ENCODE data around the gene TWF1. TPM values are rescaled to one million over a fixed set of nuclear protein-coding genes. Genes with fewer than 3 reads are reported as not detected.
"Not testable (repeated sequence)": the region's sequence is repeated elsewhere in the genome, so short reads cannot be mapped to it uniquely, and the experiment has no call there.

TWF1 gene
- total and polyA plus RNA-seq, 4 donors = 33.1 to 80.1 (median 48.7) TPM

GRCh38 chr12:43848226-43848507, 42.0 kb upstream of the TWF1 start:
- 78 to 90% methylated on average over 4 of the region's 4 CpGs for WGBS, 2 donors
- no peak for DNase-seq

GRCh38 chr12:43847425-43848225, 41.5 kb upstream of the TWF1 start:
- H3K9me3 ChIP-seq (ENCODE audit: control insufficient read depth in 4 of 4, insufficient read depth in 3 of 4, low read length in 3 of 4); DNase-seq; H3K27me3 ChIP-seq (ENCODE audit: control insufficient read depth in 3 of 3, insufficient read depth in 3 of 3, low read length in 2 of 3); H3K4me3 ChIP-seq; H3K27ac ChIP-seq (ENCODE audit: low read depth in 1 of 2, low read length in 1 of 2); ATAC-seq (ENCODE audit: insufficient read depth, low FRiP score); H3K9ac ChIP-seq (ENCODE audit: insufficient read depth in 1 of 2, low read length in 2 of 2); H3K36me3 ChIP-seq (ENCODE audit: control insufficient read depth in 4 of 4, insufficient read depth in 4 of 4, low read length in 4 of 4); H3K4me1 ChIP-seq (ENCODE audit: control insufficient read depth in 5 of 5, insufficient read depth in 5 of 5, low read length in 5 of 5): not testable (repeated sequence)
- 78 to 81% methylated on average over 4 of the region's 4 CpGs for WGBS, 2 donors

More at GRCh38 chr12:43848226-43848507, 42.0 kb upstream of the TWF1 start:
- Histone ChIP-seq H3K4me3 (no peak overlapping the region), H3K9me3 (ENCODE audit: control insufficient read depth in 4 of 4, insufficient read depth in 3 of 4, low read length in 3 of 4) (no peaks in the 10 kb centered on the region), H3K4me1 (ENCODE audit: control insufficient read depth in 5 of 5, insufficient read depth in 5 of 5, low read length in 5 of 5) (no peaks in the 10 kb centered on the region), H3K9ac (ENCODE audit: insufficient read depth in 1 of 2, low read length in 2 of 2) (no peak overlapping the region), H3K27ac (ENCODE audit: low read depth in 1 of 2, low read length in 1 of 2) (no peak overlapping the region), H3K36me3 (ENCODE audit: control insufficient read depth in 4 of 4, insufficient read depth in 4 of 4, low read length in 4 of 4) (no peaks in the 10 kb centered on the region), H3K27me3 (ENCODE audit: control insufficient read depth in 3 of 3, insufficient read depth in 3 of 3, low read length in 2 of 3) (no peaks in the 10 kb centered on the region)
- TF ChIP-seq CTCF (IDR thresholded peaks at IDR 0.05; ENCODE audit: control extremely low read depth, extremely low read depth) = no peak
- ATAC-seq (ENCODE audit: insufficient read depth, low FRiP score) = no peak

- no peak overlapping the region for H3K9ac ChIP-seq (ENCODE audit: insufficient read depth in 1 of 2, low read length in 2 of 2)
- no peak for DNase-seq
- 79 to 83% methylated on average over 1 of the region's 1 CpG for WGBS, 2 donors
These were observed 36.1 kb upstream of the TWF1 start for GRCh38 chr12:43842259-43842658.

GRCh38 chr12:43841253-43841652, 35.1 kb upstream of the TWF1 start:
- Histone ChIP-seq H3K4me1 (ENCODE audit: control insufficient read depth in 5 of 5, insufficient read depth in 5 of 5, low read length in 5 of 5) (peaks cover 0 to 8% (median 4%) of the 10 kb centered on the region in 5 donors), H3K9me3 (ENCODE audit: control insufficient read depth in 4 of 4, insufficient read depth in 3 of 4, low read length in 3 of 4) (no peaks in the 10 kb centered on the region), H3K9ac (ENCODE audit: insufficient read depth in 1 of 2, low read length in 2 of 2) (no peak overlapping the region), H3K27ac (ENCODE audit: low read depth in 1 of 2, low read length in 1 of 2) (no peak overlapping the region), H3K4me3 (no peak overlapping the region), H3K27me3 (ENCODE audit: control insufficient read depth in 3 of 3, insufficient read depth in 3 of 3, low read length in 2 of 3) (no peaks in the 10 kb centered on the region), H3K36me3 (ENCODE audit: control insufficient read depth in 4 of 4, insufficient read depth in 4 of 4, low read length in 4 of 4) (no peaks in the 10 kb centered on the region)
- WGBS, 2 donors = 77 to 92% methylated on average over 3 of the region's 3 CpGs
- DNase-seq = peak in 2 of 3 donors; percentile 12 to 41
- no peak for TF ChIP-seq CTCF (IDR thresholded peaks at IDR 0.05; ENCODE audit: control extremely low read depth, extremely low read depth)
- ATAC-seq (ENCODE audit: insufficient read depth, low FRiP score) = no peak

More at GRCh38 chr12:43842259-43842658, 36.1 kb upstream of the TWF1 start:
- no peaks in the 10 kb centered on the region for H3K27me3 ChIP-seq (ENCODE audit: control insufficient read depth in 3 of 3, insufficient read depth in 3 of 3, low read length in 2 of 3)
- H3K36me3 ChIP-seq (ENCODE audit: control insufficient read depth in 4 of 4, insufficient read depth in 4 of 4, low read length in 4 of 4) = no peaks in the 10 kb centered on the region
- peaks cover 0 to 5% (median 0%) of the 10 kb centered on the region in 5 donors for H3K4me1 ChIP-seq (ENCODE audit: control insufficient read depth in 5 of 5, insufficient read depth in 5 of 5, low read length in 5 of 5)
- TF ChIP-seq CTCF (IDR thresholded peaks at IDR 0.05; ENCODE audit: control extremely low read depth, extremely low read depth) = no peak
- no peak overlapping the region for H3K4me3 ChIP-seq
- ATAC-seq (ENCODE audit: insufficient read depth, low FRiP score) = no peak
- H3K9me3 ChIP-seq (ENCODE audit: control insufficient read depth in 4 of 4, insufficient read depth in 3 of 4, low read length in 3 of 4) = no peaks in the 10 kb centered on the region
- no peak overlapping the region for H3K27ac ChIP-seq (ENCODE audit: low read depth in 1 of 2, low read length in 1 of 2)
